Muscle of leg (tissue), 11 donors: ENCODE results near the gene TBC1D24. TPM values are rescaled to one million over a fixed set of nuclear protein-coding genes. Genes with fewer than 3 reads are reported as not detected.
A peak's percentile ranks its signal among the peaks of the same experiment; 100 is the strongest.

Source experiments
- DNase-seq: peaks from one replicate; pipeline ENCODE4 v3.0.0; 2013
- H3K27ac ChIP-seq: one replicate; pipeline ENCODE4 v1.5.1; 2013; ENCODE audit warnings: mild to moderate bottlenecking, low read length, control low read depth
- H3K27me3 ChIP-seq: one replicate; pipeline ENCODE4 v1.6.1; 2013; ENCODE audit warnings: low read length; ENCODE audit not compliant: control insufficient read depth, insufficient read depth
- H3K36me3 ChIP-seq: one replicate; pipeline ENCODE4 v1.6.1; 2013; ENCODE audit warnings: low read length; ENCODE audit not compliant: control insufficient read depth, insufficient read depth
- H3K4me1 ChIP-seq: one replicate; pipeline ENCODE4 v1.6.1; 2013; ENCODE audit warnings: low read length; ENCODE audit not compliant: control insufficient read depth, insufficient read depth
- H3K4me3 ChIP-seq: one replicate; pipeline ENCODE4 v1.5.1; 2013; ENCODE audit warnings: low read length, control low read depth
- H3K9me3 ChIP-seq: replicated peaks from 2 replicates; pipeline ENCODE4 v1.6.1; 2013; ENCODE audit warnings: low read depth, low read length; ENCODE audit not compliant: control insufficient read depth
- WGBS: methylation state at CpG from one replicate; pipeline ENCODE4 v1.1.5; 2013; ENCODE audit warnings: missing lambda C conversion rate; ENCODE audit not compliant: insufficient coverage; 5-methylcytosine and 5-hydroxymethylcytosine counted together
- polyA plus RNA-seq, 8 donors: library from polyadenylated mRNA; unstranded; fragments of 120-200 nt; gene quantifications; one replicate each; pipeline versions ENCODE4 v1.2.1 to v1.2.3, GENCODE V29; 2013; ENCODE audit warnings: inconsistent platforms in 1 of 8, low replicate concordance in 1 of 8; ENCODE audit not compliant: insufficient read length in 8 of 8, insufficient read depth in 1 of 8
- total RNA-seq: library from RNA; stranded (reverse); fragments of 120-200 nt; gene quantifications from one replicate; pipeline ENCODE4 v1.2.4, GENCODE V29; 2013

The TBC1D24 gene
- total and polyA plus RNA-seq, 9 donors = 13.7 to 23.0 (median 19.1) TPM

- DNase-seq = peak; percentile 91
- H3K27me3 ChIP-seq = no peaks in the 10 kb centered on the region
- H3K9me3 ChIP-seq = no peaks in the 10 kb centered on the region
- 39% methylated on average over 20 of the region's 32 CpGs for WGBS
- H3K4me3 ChIP-seq = peak overlapping the region; percentile 25
- H3K36me3 ChIP-seq = peaks cover 11% of the 10 kb centered on the region
- peaks cover 71% of the 10 kb centered on the region for H3K4me1 ChIP-seq
- peak overlapping the region; percentile 93 for H3K27ac ChIP-seq
Observed at GRCh38 chr16:2482708-2483534, 8.0 kb downstream of the TBC1D24 start.

GRCh38 chr16:2483939-2484897, 9.3 kb downstream of the TBC1D24 start:
- H3K27ac ChIP-seq = peak overlapping the region; percentile 93
- H3K9me3 ChIP-seq = no peaks in the 10 kb centered on the region
- 79% methylated on average over 16 of the region's 16 CpGs for WGBS
- H3K27me3 ChIP-seq = no peaks in the 10 kb centered on the region
- H3K4me3 ChIP-seq = no peak overlapping the region
- peaks cover 69% of the 10 kb centered on the region for H3K4me1 ChIP-seq
- H3K36me3 ChIP-seq = peaks cover 11% of the 10 kb centered on the region
- DNase-seq = peak; percentile 1

GRCh38 chr16:2484898-2485508, 10.1 kb downstream of the TBC1D24 start:
- WGBS = 66% methylated on average over 5 of the region's 13 CpGs
- no peak overlapping the region for H3K27ac ChIP-seq

GRCh38 chr16:2485811-2486507, 11.0 kb downstream of the TBC1D24 start:
- Histone ChIP-seq H3K9me3 (no peaks in the 10 kb centered on the region), H3K27ac (no peak overlapping the region), H3K27me3 (no peaks in the 10 kb centered on the region), H3K36me3 (peaks cover 18% of the 10 kb centered on the region), H3K4me3 (no peak overlapping the region), H3K4me1 (peaks cover 68% of the 10 kb centered on the region)
- WGBS = 79% methylated on average over 28 of the region's 33 CpGs
- no peak for DNase-seq

More at GRCh38 chr16:2484898-2485508, 10.1 kb downstream of the TBC1D24 start:
- no peaks in the 10 kb centered on the region for H3K9me3 ChIP-seq
- no peak for DNase-seq
- H3K27me3 ChIP-seq = no peaks in the 10 kb centered on the region
- H3K36me3 ChIP-seq = peaks cover 16% of the 10 kb centered on the region
- no peak overlapping the region for H3K4me3 ChIP-seq
- H3K4me1 ChIP-seq = peaks cover 69% of the 10 kb centered on the region

GRCh38 chr16:2486645-2487516, 12.0 kb downstream of the TBC1D24 start:
- Histone ChIP-seq H3K9me3 (no peaks in the 10 kb centered on the region), H3K36me3 (peaks cover 18% of the 10 kb centered on the region), H3K27me3 (no peaks in the 10 kb centered on the region), H3K4me1 (peaks cover 58% of the 10 kb centered on the region), H3K27ac (peak overlapping the region; percentile 20), H3K4me3 (no peak overlapping the region)
- peak; percentile 48 for DNase-seq
- WGBS = 46% methylated on average over 28 of the region's 29 CpGs

GRCh38 chr16:2487517-2487842, 12.6 kb downstream of the TBC1D24 start:
- no peaks in the 10 kb centered on the region for H3K27me3 ChIP-seq
- WGBS = 45% methylated on average over 8 of the region's 8 CpGs

GRCh38 chr16:2487903-2488531, 13.1 kb downstream of the TBC1D24 start:
- peaks cover 47% of the 10 kb centered on the region for H3K4me1 ChIP-seq
- DNase-seq = no peak
- 35% methylated on average over 8 of the region's 15 CpGs for WGBS

More at GRCh38 chr16:2487517-2487842, 12.6 kb downstream of the TBC1D24 start:
- no peak for DNase-seq
- peaks cover 52% of the 10 kb centered on the region for H3K4me1 ChIP-seq
- H3K4me3 ChIP-seq = no peak overlapping the region
- H3K36me3 ChIP-seq = peaks cover 18% of the 10 kb centered on the region
- no peaks in the 10 kb centered on the region for H3K9me3 ChIP-seq
- H3K27ac ChIP-seq = peak overlapping the region; percentile 21

GRCh38 chr16:2489581-2489980, 14.7 kb downstream of the TBC1D24 start:
- Histone ChIP-seq H3K27ac (no peak overlapping the region), H3K4me1 (peaks cover 31% of the 10 kb centered on the region), H3K36me3 (peaks cover 25% of the 10 kb centered on the region), H3K9me3 (no peaks in the 10 kb centered on the region), H3K27me3 (no peaks in the 10 kb centered on the region), H3K4me3 (no peak overlapping the region)
- 83% methylated on average over 11 of the region's 16 CpGs for WGBS
- no peak for DNase-seq

More at GRCh38 chr16:2487903-2488531, 13.1 kb downstream of the TBC1D24 start:
- no peak overlapping the region for H3K4me3 ChIP-seq
- peak overlapping the region; percentile 44 for H3K27ac ChIP-seq
- H3K9me3 ChIP-seq = no peaks in the 10 kb centered on the region
- no peaks in the 10 kb centered on the region for H3K27me3 ChIP-seq
- peaks cover 18% of the 10 kb centered on the region for H3K36me3 ChIP-seq
